Measurements from ENCODE around the gene ZBED4. TPM values are rescaled to one million over a fixed set of nuclear protein-coding genes. Genes with fewer than 3 reads are reported as not detected.

Gene ZBED4
- total and polyA plus RNA-seq, 2 of the 13 experiments (the other 11 are each of a cell fraction or from before 2014, with no cell fraction given): 5.4 to 9.6 TPM

DNA sequence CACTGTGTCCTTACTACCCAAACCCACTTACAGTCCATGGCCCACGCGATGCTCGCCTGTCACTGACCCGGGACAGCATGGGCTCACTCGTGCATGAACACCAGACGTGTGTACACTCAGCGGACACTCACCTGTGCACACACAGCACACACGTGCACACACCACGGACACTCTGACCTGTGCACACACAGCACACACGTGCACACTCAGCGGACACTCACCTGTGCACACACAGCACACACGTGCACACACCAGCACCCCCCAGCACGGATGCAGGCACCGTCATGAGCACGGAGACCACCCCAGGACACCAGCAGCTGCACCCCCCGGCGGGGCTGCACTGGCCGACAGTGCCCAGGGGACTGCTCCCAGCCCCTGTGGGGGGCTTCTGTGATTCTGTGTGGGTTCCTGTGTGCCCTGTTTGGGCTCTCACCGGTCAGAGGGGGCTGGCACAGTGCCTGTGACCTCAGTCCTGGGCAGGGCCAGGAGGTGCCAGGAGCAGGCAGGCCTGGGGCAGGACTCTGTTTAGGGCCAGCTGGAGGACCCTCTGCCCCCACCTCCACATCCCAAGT is 85.0 kb downstream of the ZBED4 start:
- POLR2A ChIA-PET: interaction anchor here (2.1 to 10.5 kb wide), 5 partner anchors 13 to 32 kb away, joined by 6 to 283 read pairs (median 59); partner anchors contain the start of gene PIM3
- no peak for FAIRE-seq

More for the DNA sequence above, 85.0 kb downstream of the ZBED4 start:
- H3K4me1 ChIP-seq (ENCODE audit: insufficient read depth, low read length): peaks cover 86% of the 10 kb centered on the region
- WGBS (ENCODE audit: low lambda C conversion rate): 96% methylated on average over 13 of the region's 19 CpGs
- H2AFZ ChIP-seq (ENCODE audit: low read length): no peak overlapping the region
- H3K4me2 ChIP-seq (ENCODE audit: low read depth, low read length): peak overlapping the region; percentile 77
- no peaks in the 10 kb centered on the region for H4K20me1 ChIP-seq (ENCODE audit: insufficient read depth, low read length)
- H3K36me3 ChIP-seq (replicated peaks in 1 of 2; ENCODE audit: control insufficient read depth in 1 of 2, insufficient read depth in 2 of 2, low read length in 2 of 2): no peaks in the 10 kb centered on the region
- DNase-seq (ENCODE audit: low spot score): no peak
- TF ChIP-seq CBX2 (IDR thresholded peaks at IDR 0.05; ENCODE audit: low read depth, low read length): no peak
- TF ChIP-seq CBX2 (CRISPR knock-in tag; IDR thresholded peaks at IDR 0.05; ENCODE audit: low read depth): no peak
- TF ChIP-seq NFATC3 (CRISPR knock-in tag; IDR thresholded peaks at IDR 0.05): no peak
- 0 out of 2 replicates have a peak, but pooled peaks have one; percentile 19 for TF ChIP-seq BHLHE40 (IDR thresholded peaks at IDR 0.05; ENCODE audit: low read length)
- TF ChIP-seq JUNB (CRISPR knock-in tag; IDR thresholded peaks at IDR 0.05; ENCODE audit: borderline replicate concordance): no peak
- no peak for TF ChIP-seq RBFOX2 (IDR thresholded peaks at IDR 0.05; ENCODE audit: low read depth, low read length)
- no peak for TF ChIP-seq ZBTB21 (CRISPR knock-in tag; IDR thresholded peaks at IDR 0.05)
- 0 out of 2 replicates have a peak, but pooled peaks have one; percentile 11 for TF ChIP-seq ZSCAN21 (CRISPR knock-in tag; IDR thresholded peaks at IDR 0.05; ENCODE audit: borderline replicate concordance)
- TF ChIP-seq ZNF670 (CRISPR knock-in tag; IDR thresholded peaks at IDR 0.05; ENCODE audit: borderline replicate concordance): no peak
- no peak for TF ChIP-seq ATF1 (CRISPR knock-in tag; IDR thresholded peaks at IDR 0.05)
- TF ChIP-seq ZNF713 (CRISPR knock-in tag; IDR thresholded peaks at IDR 0.05): 0 out of 2 replicates have a peak, but pooled peaks have one; percentile 51
- TF ChIP-seq ZNF451 (CRISPR knock-in tag; IDR thresholded peaks at IDR 0.05): 0 out of 2 replicates have a peak, but pooled peaks have one; percentile 19
- no peaks in the 10 kb centered on the region for H3K9me3 ChIP-seq (ENCODE audit: low read length)
- CTCF ChIA-PET (ENCODE audit: low intra/inter-chr PET ratio, low total read pairs): no interaction called here
- H3K79me2 ChIP-seq (ENCODE audit: insufficient read depth, low read length): peaks cover under 1% of the 10 kb centered on the region
- BruUV-seq (replicated peaks): no TSS peak
- no peaks in the 10 kb centered on the region; a peak in 1 of 5 replicates for H3K27me3 ChIP-seq (ENCODE audit: control insufficient read depth in 1 of 2, insufficient read depth in 2 of 2, low read length in 2 of 2)
- peak overlapping the region in 1 of 3 experiments; percentile 63; a peak in 1 of 6 replicates for H3K4me3 ChIP-seq (replicated peaks in 1 of 3; ENCODE audit: insufficient read depth in 1 of 3, low read depth in 2 of 3, low read length in 3 of 3)
- in situ Hi-C loops (cut with HindIII; ENCODE audit: extremely low pct_ligation_motif_present, low pct_unique_long_range_greater_than_20kb) (no loop called here), intact Hi-C loops (cut with micrococcal nuclease; ENCODE audit: unreplicated experiment) (loop anchor here (1.0 kb wide), 1 partner anchor 10 kb away; no protein-coding TSS in a partner anchor)
- ATAC-seq: no peak
- peak overlapping the region; percentile 80 for H3K27ac ChIP-seq (ENCODE audit: extremely low read length, insufficient read depth, low read length)
- H3K9ac ChIP-seq (ENCODE audit: insufficient read depth, low read depth, low read length): peak overlapping the region; percentile 24; the same call in 1 of the 2 replicates

Small RNA genes within 50 kb of the gene (small RNA-seq; reads per million reads assigned to genes)
- gene AL117328.1 (ENCODE audit: insufficient read depth in 2 of 3, insufficient read length in 3 of 3, low read depth in 2 of 3, low replicate concordance in 1 of 3) (0 reads per million in 3 experiments), gene RF00017 (ENCODE audit: insufficient read depth in 2 of 3, insufficient read length in 3 of 3, low read depth in 2 of 3, low replicate concordance in 1 of 3) (0 reads per million in 3 experiments)

Other genes starting within 250 kb of the ZBED4 start
- 6.6 and 12.0 TPM in 2 replicates for gene BRD1, start 26.0 kb upstream of the ZBED4 start, total RNA-seq (2016; rRNA removed; fragmentation: Illumina TruSeq; extraction: Trizol)
- 5.1 and 6.4 TPM in 2 replicates for gene BRD1, start 26.0 kb upstream of the ZBED4 start, polyA plus RNA-seq (2011; rRNA removed)
- 6.6 and 15.8 TPM in 2 replicates for gene ALG12, start 64.6 kb downstream of the ZBED4 start, total RNA-seq (2016; rRNA removed; fragmentation: Illumina TruSeq; extraction: Trizol)
- 7.8 and 9.5 TPM in 2 replicates for gene ALG12, start 64.6 kb downstream of the ZBED4 start, polyA plus RNA-seq (2011; rRNA removed)
- gene CRELD2, start 64.8 kb downstream of the ZBED4 start, total RNA-seq (2016; rRNA removed; fragmentation: Illumina TruSeq; extraction: Trizol): 19.6 and 44.7 TPM in 2 replicates
- gene CRELD2, start 64.8 kb downstream of the ZBED4 start, polyA plus RNA-seq (2011; rRNA removed): 17.2 and 20.2 TPM in 2 replicates
- 18.2 and 31.2 TPM in 2 replicates for gene PIM3, start 106.9 kb downstream of the ZBED4 start, total RNA-seq (2016; rRNA removed; fragmentation: Illumina TruSeq; extraction: Trizol)
- gene PIM3, start 106.9 kb downstream of the ZBED4 start, polyA plus RNA-seq (2011; rRNA removed): 21.6 and 24.1 TPM in 2 replicates
- gene IL17REL, start 158.9 kb downstream of the ZBED4 start, total RNA-seq (2016; rRNA removed; fragmentation: Illumina TruSeq; extraction: Trizol): not detected in 2 replicates
- not detected in 2 replicates for gene IL17REL, start 158.9 kb downstream of the ZBED4 start, polyA plus RNA-seq (2011; rRNA removed)
- not detected in 2 replicates for gene TTLL8, start 204.5 kb downstream of the ZBED4 start, total RNA-seq (2016; rRNA removed; fragmentation: Illumina TruSeq; extraction: Trizol)
- gene TTLL8, start 204.5 kb downstream of the ZBED4 start, polyA plus RNA-seq (2011; rRNA removed): not detected in 2 replicates
- not detected in 2 replicates for gene MLC1, start 231.6 kb downstream of the ZBED4 start, total RNA-seq (2016; rRNA removed; fragmentation: Illumina TruSeq; extraction: Trizol)
- gene MLC1, start 231.6 kb downstream of the ZBED4 start, polyA plus RNA-seq (2011; rRNA removed): not detected in 2 replicates
- gene MOV10L1, start 236.2 kb downstream of the ZBED4 start, total RNA-seq (2016; rRNA removed; fragmentation: Illumina TruSeq; extraction: Trizol): 0.11 TPM in 1 of 2 replicates, not detected in the other
- gene MOV10L1, start 236.2 kb downstream of the ZBED4 start, polyA plus RNA-seq (2011; rRNA removed): 0.12 and 0.31 TPM in 2 replicates

Data from HepG2 (cell line).